MM.1S (cell line): ENCODE results near the gene INSR.

Experiments
- CTCF ChIP-seq: fragments of 300-600 bp; sonication (generic); IDR thresholded peaks from 2 replicates; pipeline ENCODE4 v1.5.1; 2016; ENCODE audit warnings: antibody characterized with exemption, low read length, mixed read lengths
- EZH2 ChIP-seq: fragments of 300-600 bp; sonication (generic); optimal IDR thresholded peaks from 2 replicates; pipeline ENCODE3; 2017; ENCODE audit warnings: low read depth, mild to moderate bottlenecking, antibody characterized with exemption, low read length, mixed read lengths

- TF ChIP-seq CTCF (no peak), EZH2 (no peak)
Measured at GRCh38 chr19:7293762-7294557, at the start of gene INSR.
